HG02970 (cell line): ENCODE data around the gene BCKDHB.
A peak's percentile ranks its signal among the peaks of the same experiment; 100 is the strongest.

Experiments used
- ATAC-seq: cut with Tn5 transposase; IDR thresholded peaks from one replicate; pipeline ENCODE4 v1.9.1; 2021; ENCODE audit warnings: mild to moderate bottlenecking, moderate library complexity, moderate number of reproducible peaks; ENCODE audit not compliant: unreplicated experiment, low FRiP score

BCKDHB gene

GRCh38 chr6:80319196-80319595 lies 212.7 kb downstream of the BCKDHB start:
- no peak for ATAC-seq

DNA sequence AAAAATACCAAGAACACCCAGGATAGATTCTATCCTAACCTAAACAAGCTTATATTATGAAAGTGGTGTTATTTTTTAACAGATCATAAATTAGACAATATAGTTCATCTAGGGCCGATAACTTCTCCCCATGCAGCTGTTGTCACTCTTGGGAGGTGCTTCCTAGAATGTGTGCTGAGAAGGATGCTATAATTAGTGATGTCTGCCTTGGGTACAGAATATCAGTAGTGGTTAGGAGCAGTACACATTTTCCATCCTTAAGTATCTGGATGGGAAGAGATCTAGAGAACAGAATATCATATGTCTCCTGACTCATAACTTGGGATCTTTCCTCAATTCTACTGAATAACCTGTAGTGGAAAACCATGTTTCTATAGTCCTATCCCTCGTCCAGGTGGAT lies 214.5 kb downstream of the BCKDHB start:
- ATAC-seq: no peak

GRCh38 chr6:80325742-80326141 lies 219.3 kb downstream of the BCKDHB start:
- ATAC-seq: no peak

DNA sequence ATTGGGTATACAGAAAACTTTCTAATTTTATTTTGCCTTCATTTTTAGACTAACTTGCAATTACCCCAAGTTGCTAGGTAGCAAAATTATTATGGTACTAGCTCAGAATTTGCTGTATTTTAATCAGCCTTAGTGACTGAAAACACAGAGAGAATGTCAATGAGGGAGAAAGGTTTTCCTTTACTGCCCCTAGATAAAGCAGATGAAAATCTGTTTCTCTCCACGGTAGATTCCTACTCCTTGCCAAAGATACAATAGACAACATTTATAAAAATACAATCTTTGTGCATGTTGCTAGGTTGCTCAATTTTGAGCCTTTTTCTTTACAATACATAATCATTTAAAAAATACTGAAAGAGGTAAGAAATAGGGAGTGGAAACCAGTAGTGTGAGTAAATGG lies 222.2 kb downstream of the BCKDHB start:
- no peak for ATAC-seq

GRCh38 chr6:80329496-80329895 lies 223.0 kb downstream of the BCKDHB start:
- no peak for ATAC-seq

- ATAC-seq: no peak
Measured at GRCh38 chr6:80330961-80331360, 224.5 kb downstream of the BCKDHB start.

DNA sequence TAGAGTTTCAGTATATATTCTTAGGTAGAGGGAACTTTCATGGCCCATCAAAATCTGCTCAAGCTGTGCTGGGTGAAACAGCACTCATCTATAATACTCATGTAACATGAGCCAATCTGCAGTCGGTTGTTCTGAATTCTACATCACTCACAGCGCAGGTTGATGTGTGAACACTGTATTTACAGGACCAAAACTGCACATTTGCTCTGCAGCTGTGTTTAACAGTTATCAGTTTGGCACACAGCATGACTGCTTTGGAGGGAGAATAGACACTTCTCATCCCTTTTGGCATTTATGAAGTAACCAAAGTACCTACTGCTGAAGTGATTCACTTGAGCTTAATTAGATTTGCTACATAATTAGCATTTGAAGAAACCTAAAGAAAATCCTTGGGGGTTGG lies 225.1 kb downstream of the BCKDHB start:
- ATAC-seq: no peak

GRCh38 chr6:80331974-80332373 lies 225.5 kb downstream of the BCKDHB start:
- ATAC-seq: no peak

- no peak for ATAC-seq
Measured at GRCh38 chr6:80333342-80333741, 226.9 kb downstream of the BCKDHB start.

GRCh38 chr6:80335121-80335531 lies 228.7 kb downstream of the BCKDHB start:
- no peak for ATAC-seq

- ATAC-seq: no peak
Measured at GRCh38 chr6:80336911-80337310, 230.4 kb downstream of the BCKDHB start.

DNA sequence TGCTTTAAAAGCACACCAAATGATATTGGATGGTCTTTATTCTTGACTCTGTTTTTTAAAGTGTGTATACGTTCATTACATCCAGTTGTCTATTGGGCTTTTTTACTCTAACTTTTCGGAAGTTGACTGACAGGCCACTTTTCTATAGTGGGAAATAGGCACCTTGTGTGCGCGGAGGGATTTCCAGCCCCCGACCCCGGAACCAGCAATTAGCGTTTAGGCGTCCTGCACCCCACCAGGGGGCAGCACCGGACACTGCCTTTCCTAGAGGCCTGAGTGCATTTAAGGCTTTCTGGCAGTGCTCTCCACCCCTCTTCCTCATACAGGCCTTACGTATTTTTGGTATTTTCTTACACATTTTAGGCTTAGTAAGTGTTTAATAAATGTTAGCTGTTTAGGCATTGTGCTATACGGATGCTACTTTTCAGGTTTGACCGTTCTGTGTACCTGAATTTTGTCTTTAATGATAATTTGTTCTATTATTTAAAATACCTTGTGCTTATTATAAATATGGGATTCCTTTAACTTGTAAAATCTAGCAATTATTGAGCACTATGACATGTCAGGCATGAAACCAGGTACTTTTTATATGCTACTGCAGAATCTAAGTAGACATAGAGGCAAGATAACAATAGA lies 231.8 kb downstream of the BCKDHB start:
- ATAC-seq: peak; percentile 87

DNA sequence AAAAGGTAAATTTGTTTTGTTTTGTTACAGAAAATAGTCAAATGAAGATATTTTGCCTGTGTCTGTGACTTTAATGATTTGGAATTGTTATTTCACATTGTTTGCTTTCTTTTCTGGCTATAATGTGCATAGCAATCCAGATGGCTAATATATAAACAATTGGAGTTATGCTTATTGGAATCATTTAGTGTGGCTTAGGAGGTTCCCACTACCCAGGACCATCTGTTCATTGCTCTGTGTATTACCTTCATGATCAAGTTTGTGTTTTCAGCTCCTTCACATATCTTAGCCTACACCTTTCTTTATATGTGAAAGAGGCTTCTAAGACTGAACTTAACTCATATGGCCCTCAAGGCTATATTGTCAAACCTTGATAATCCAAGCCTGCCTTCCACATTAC lies 232.9 kb downstream of the BCKDHB start:
- no peak for ATAC-seq

GRCh38 chr6:80340280-80340679 lies 233.8 kb downstream of the BCKDHB start:
- no peak for ATAC-seq

DNA sequence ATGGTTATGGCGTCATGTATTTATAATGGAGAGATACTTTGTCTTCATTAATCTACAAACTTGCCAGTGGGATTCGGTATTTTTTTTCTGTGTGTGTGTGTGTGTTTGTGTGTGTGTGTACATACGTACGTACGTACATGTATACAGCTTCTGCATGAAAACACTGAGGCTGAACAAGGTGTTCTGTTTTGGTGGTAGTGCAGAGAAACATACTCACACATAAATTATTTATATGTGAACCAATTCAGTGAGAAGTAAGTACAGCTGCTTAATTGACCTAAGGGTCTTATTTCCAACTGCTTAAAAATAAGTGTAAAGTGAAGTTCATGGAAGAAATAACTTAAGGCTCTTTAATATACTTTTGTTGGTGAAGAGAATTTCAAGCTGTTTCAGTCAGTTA lies 234.2 kb downstream of the BCKDHB start:
- ATAC-seq: no peak

DNA sequence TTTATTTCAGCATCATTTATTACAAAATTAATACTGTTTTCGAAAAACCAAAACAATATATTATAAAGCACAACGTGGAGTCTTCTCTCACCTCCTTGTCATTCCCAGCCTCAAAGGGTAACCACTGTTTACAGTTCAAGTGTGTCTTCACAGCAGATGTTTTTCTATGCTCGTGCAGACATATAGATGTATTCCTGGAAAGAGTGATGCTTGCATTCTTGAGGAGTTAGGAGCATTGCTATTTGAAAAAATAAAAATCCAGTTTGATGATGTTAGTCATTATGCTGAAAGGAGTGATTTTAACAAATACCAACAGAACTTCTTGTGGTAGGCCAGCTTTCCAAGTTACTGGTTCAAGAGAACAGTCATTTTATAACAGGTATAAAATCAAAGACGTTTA lies 234.9 kb downstream of the BCKDHB start:
- no peak for ATAC-seq

- no peak for ATAC-seq
Measured at GRCh38 chr6:80343511-80343910, 237.0 kb downstream of the BCKDHB start.

- ATAC-seq: no peak
Measured at GRCh38 chr6:80347101-80347500, 240.6 kb downstream of the BCKDHB start.

DNA sequence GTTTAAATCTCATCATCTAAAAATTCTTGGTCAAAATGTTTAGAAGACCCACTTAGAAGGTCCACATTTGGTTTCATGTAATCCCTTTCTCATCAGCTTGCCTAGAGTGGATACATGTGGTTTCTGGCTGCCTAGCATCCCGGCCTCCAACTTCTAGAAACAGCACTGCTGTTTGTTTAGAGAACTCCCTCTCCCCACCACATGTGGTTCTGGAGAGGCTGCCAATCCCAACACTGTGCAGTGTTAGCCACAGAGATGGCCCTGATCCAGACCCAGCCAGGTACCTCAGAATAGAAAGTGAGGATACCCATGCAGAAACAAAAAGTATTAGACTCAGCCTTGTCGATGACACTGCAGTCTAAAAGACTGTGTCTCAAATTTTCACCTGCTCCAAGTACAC lies 241.8 kb downstream of the BCKDHB start:
- ATAC-seq: no peak

GRCh38 chr6:80356000-80356399 lies 249.5 kb downstream of the BCKDHB start:
- ATAC-seq: no peak

GRCh38 chr6:80356545-80356944 lies 250.1 kb downstream of the BCKDHB start:
- ATAC-seq: no peak

GRCh38 chr6:80357081-80357480 lies 250.6 kb downstream of the BCKDHB start:
- no peak for ATAC-seq

- no peak for ATAC-seq
Measured at GRCh38 chr6:80357674-80358073, 251.2 kb downstream of the BCKDHB start.
